Stimulated activated CD8-positive, alpha-beta memory T cell treated with anti-CD3 and anti-CD28 coated beads, Interleukin-15, amount 100 ng/mL, for 48 hours (primary cell): Measurements from ENCODE around the gene FSTL4.

Experiments
- DNase-seq, 2 donors: peaks; one replicate each; pipeline ENCODE4 v3.0.0-alpha.2; 2020; ENCODE audit warnings: low read depth in 2 of 2

Gene FSTL4

GRCh38 chr5:133265257-133265656, 347.1 kb downstream of the FSTL4 start:
- no peak for DNase-seq

- DNase-seq, result no peak
These were observed 349.7 kb downstream of the FSTL4 start for GRCh38 chr5:133262690-133263089.

- DNase-seq, result no peak
These were observed 350.3 kb downstream of the FSTL4 start for GRCh38 chr5:133261993-133262392.

GRCh38 chr5:133260715-133261114, 351.6 kb downstream of the FSTL4 start:
- no peak for DNase-seq

- DNase-seq, result no peak
These were observed 352.9 kb downstream of the FSTL4 start for GRCh38 chr5:133259199-133259997.

- peak in 1 of 2 donors; percentile 12 for DNase-seq
These were observed 354.4 kb downstream of the FSTL4 start for GRCh38 chr5:133257977-133258376.

GRCh38 chr5:133256276-133256675, 356.1 kb downstream of the FSTL4 start:
- DNase-seq, result no peak

- no peak for DNase-seq
These were observed 357.5 kb downstream of the FSTL4 start for GRCh38 chr5:133254803-133255202.

GRCh38 chr5:133253671-133254070, 358.7 kb downstream of the FSTL4 start:
- DNase-seq, result no peak

- no peak for DNase-seq
These were observed 359.3 kb downstream of the FSTL4 start for GRCh38 chr5:133253070-133253469.

- DNase-seq, result no peak
These were observed 360.2 kb downstream of the FSTL4 start for GRCh38 chr5:133252133-133252480.

- no peak for DNase-seq
These were observed 360.8 kb downstream of the FSTL4 start for GRCh38 chr5:133251296-133252132.

- DNase-seq, result no peak
These were observed 361.8 kb downstream of the FSTL4 start for GRCh38 chr5:133250527-133250926.

- no peak for DNase-seq
These were observed 362.7 kb downstream of the FSTL4 start for GRCh38 chr5:133249593-133249992.

GRCh38 chr5:133247881-133248624, 364.3 kb downstream of the FSTL4 start:
- no peak for DNase-seq

- DNase-seq, result no peak
These were observed 365.1 kb downstream of the FSTL4 start for GRCh38 chr5:133247151-133247709.

- no peak for DNase-seq
These were observed 365.8 kb downstream of the FSTL4 start for GRCh38 chr5:133246376-133247150.

GRCh38 chr5:133246053-133246370, 366.3 kb downstream of the FSTL4 start:
- no peak for DNase-seq

GRCh38 chr5:133245191-133246052, 366.9 kb downstream of the FSTL4 start:
- peak; percentile 37 to 54 for DNase-seq

- no peak for DNase-seq
These were observed 368.1 kb downstream of the FSTL4 start for GRCh38 chr5:133244242-133244641.
